Pancreas (tissue), 10 donors: ENCODE results near the gene FTO. TPM values are rescaled to one million over a fixed set of nuclear protein-coding genes. Genes with fewer than 3 reads are reported as not detected.

ENCODE experiments used
- ATAC-seq, 4 donors: fragments of 200-7000 bp; cut with Tn5 transposase; one replicate each; pipeline versions ENCODE4 v1.8.0 to v1.9.1; 2020; ENCODE audit warnings: mild to moderate bottlenecking in 4 of 4, moderate library complexity in 4 of 4
- DNase-seq, 6 donors: peaks; one replicate each; pipeline ENCODE4 v3.0.0-alpha.2; 2020
- FAIRE-seq: peaks from 2 replicates; lab custom pipeline; 2012; peaks lifted over from hg19 to GRCh38; lab: Jason Lieb, UNC
- H3K27ac ChIP-seq, 4 donors: fragments of 200-600 bp; sonication (generic); 1 replicate in 3 of 4; 2 replicates in 1 of 4; pipeline versions ENCODE4 v1.5.0 to v1.8.0; 2020
- H3K27me3 ChIP-seq, 4 donors: fragments of 200-600 bp; one replicate each; pipeline ENCODE4 v1.8.0; 2021
- H3K36me3 ChIP-seq, 3 donors: fragments of 200-600 bp; sonication (generic) in 1 of 3; one replicate each; pipeline versions ENCODE4 v1.5.0 to v1.8.0; 2020 to 2021
- H3K4me1 ChIP-seq, 3 donors: fragments of 200-600 bp; one replicate each; pipeline ENCODE4 v1.8.0; 2021
- H3K4me3 ChIP-seq, 4 donors: fragments of 200-600 bp; sonication (generic) in 2 of 4; one replicate each; pipeline versions ENCODE4 v1.5.0 to v1.8.0; 2020 to 2021
- H3K9me3 ChIP-seq, 4 donors: fragments of 200-600 bp; one replicate each; pipeline ENCODE4 v1.8.0; 2021
- WGBS, 2 donors: extraction: QIAGEN DNeasy Blood & Tissue Kit; methylation state at CpG; one replicate each; pipeline ENCODE4 v1.1.7; 2013; 5-methylcytosine and 5-hydroxymethylcytosine counted together
- intact Hi-C, 3 donors: fragments of 100-400 bp; cut with DNase I; formaldehyde crosslinking; loops; one replicate each; pipeline versions ENCODE4 v1.11.1 to v1.14.2; 2022
- polyA plus RNA-seq, 2 donors: library from polyadenylated mRNA; stranded (reverse); fragments of 200-250 nt; gene quantifications; one replicate each; pipeline ENCODE4 v1.2.3, GENCODE V29; 2013
- total RNA-seq, 6 donors: library from RNA; stranded (reverse); fragmentation: NEBNext Ultra II Directional in 4 of 6; extraction: Animal tissue kit (Norgen Biotek cat#: 25700) in 4 of 6; gene quantifications; one replicate each; pipeline versions ENCODE4 v1.2.1 to v1.2.4, GENCODE V29; 2021 to 2023
- TF ChIP-seq, protein P1 (sequence below), 4 donors: fragments of 200-600 bp; sonication (generic) in 3 of 4; IDR thresholded peaks; one replicate each; pipeline versions ENCODE4 v1.5.0 to v1.8.0; 2021; ENCODE audit warnings: antibody characterized with exemption in 4 of 4
- donor health status: healthy with polysubstance abuse.
- donor health status: DM: no; HTN: no; CAD: no; lungs with moderate emphysema.
- donor health status: DM: no; HTN: no; CAD: no.
- donor health status: control.
- donor health status: control.
- donor health status: Bipolar disorder and iron deficiency.
- donor health status: DM: yes; HTN: yes; CAD: no.
- donor health status: DM: no; HTN: no; CAD: no.
- donor health status: DM: no; HTN: no; CAD: no.
- donor health status: DM: yes; HTN: yes; CAD: no.

Gene FTO
- total and polyA plus RNA-seq, 8 donors: 7.6 to 45.0 (median 31.7) TPM

DNA sequence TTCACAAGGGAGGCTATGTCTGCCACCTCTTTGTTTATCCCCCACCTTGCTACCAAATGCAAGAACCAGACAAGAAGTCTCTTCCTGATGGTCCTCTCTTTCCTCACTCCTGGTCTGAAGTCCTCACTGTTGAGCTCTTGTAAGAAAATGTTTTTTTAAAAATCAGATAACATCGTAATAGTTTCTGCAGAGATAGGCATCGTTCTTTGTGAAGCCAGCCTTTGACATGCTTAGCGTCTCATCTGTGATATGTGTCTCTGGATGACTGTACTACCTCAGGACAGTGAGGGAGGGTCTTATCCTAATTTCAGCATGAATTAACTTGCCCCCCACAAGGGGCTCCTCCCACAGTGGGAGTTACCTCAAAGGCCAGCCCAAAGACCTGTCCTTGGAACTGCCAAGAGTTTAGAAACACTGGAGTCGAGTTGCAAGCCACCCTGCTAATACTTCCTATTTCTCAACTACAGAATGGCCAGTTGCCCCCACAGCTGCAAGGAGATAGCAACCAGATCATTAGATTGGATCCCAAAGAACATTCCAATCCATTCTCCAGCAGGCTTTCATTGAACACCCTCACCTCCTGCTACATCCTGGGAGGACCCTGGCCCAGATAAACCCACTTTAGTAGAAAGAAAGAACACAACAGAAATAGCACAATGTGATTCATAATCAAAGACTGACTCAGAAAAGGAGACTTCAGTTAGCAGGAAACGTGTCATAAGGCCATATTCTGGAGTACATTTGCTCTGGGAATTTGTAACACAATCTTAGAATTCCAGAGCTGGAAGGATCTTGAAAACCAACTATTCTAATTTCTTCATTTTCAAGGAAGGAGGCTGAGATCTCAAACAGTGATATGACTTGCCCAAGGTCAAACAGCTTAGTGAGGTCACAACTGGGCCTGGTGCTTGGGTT, 431.7 kb downstream of the FTO start:
- TF ChIP-seq, protein P1, sequence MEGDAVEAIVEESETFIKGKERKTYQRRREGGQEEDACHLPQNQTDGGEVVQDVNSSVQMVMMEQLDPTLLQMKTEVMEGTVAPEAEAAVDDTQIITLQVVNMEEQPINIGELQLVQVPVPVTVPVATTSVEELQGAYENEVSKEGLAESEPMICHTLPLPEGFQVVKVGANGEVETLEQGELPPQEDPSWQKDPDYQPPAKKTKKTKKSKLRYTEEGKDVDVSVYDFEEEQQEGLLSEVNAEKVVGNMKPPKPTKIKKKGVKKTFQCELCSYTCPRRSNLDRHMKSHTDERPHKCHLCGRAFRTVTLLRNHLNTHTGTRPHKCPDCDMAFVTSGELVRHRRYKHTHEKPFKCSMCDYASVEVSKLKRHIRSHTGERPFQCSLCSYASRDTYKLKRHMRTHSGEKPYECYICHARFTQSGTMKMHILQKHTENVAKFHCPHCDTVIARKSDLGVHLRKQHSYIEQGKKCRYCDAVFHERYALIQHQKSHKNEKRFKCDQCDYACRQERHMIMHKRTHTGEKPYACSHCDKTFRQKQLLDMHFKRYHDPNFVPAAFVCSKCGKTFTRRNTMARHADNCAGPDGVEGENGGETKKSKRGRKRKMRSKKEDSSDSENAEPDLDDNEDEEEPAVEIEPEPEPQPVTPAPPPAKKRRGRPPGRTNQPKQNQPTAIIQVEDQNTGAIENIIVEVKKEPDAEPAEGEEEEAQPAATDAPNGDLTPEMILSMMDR (IDR thresholded peaks at IDR 0.05): no peak
- intact Hi-C loops: no loop called here
- Histone ChIP-seq H3K27me3 (no peaks in the 10 kb centered on the region), H3K9me3 (no peaks in the 10 kb centered on the region), H3K36me3 (no peaks in the 10 kb centered on the region), H3K4me1 (no peaks in the 10 kb centered on the region), H3K4me3 (no peak overlapping the region), H3K27ac (no peak overlapping the region)
- WGBS, 2 donors: 79 to 84% methylated on average over 5 of the region's 5 CpGs
- no peak for ATAC-seq
- no peak for FAIRE-seq
- no peak for DNase-seq

DNA sequence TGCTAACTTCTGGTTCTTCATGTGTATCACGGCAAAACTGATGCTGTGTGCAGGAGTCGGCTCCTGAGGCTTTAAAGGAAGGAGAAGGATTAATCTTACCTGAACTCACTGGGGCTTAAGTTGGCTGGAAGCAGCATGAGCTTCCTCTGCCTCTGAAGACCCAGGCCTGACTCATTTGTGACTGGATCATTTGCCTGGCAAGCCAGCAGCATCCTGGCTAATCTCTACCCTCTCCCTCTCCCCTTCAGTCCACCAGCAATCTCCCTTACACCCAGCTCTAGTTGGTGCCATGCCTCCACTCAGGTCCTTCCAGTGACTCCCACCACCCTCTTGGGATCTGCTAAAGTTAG, 432.3 kb downstream of the FTO start:
- ATAC-seq (no peak), FAIRE-seq (no peak), DNase-seq (no peak)
- Histone ChIP-seq H3K27ac (no peak overlapping the region), H3K27me3 (no peaks in the 10 kb centered on the region), H3K9me3 (no peaks in the 10 kb centered on the region), H3K4me1 (no peaks in the 10 kb centered on the region), H3K4me3 (no peak overlapping the region), H3K36me3 (no peaks in the 10 kb centered on the region)
- intact Hi-C loops: no loop called here
- whole genome bisulfite sequencing, 2 donors: 88 to 89% methylated on average over 2 of the region's 2 CpGs
- TF ChIP-seq, protein P1 (IDR thresholded peaks at IDR 0.05): no peak

GRCh38 chr16:54140057-54140787, 436.3 kb downstream of the FTO start:
- intact Hi-C loops: no loop called here
- no peaks in the 10 kb centered on the region for H3K4me1 ChIP-seq
- DNase-seq (no peak), FAIRE-seq (no peak), ATAC-seq (peak in 2 of 4 donors; percentile 38 to 57)
- TF ChIP-seq, protein P1 (IDR thresholded peaks at IDR 0.05): no peak
- no peak overlapping the region for H3K4me3 ChIP-seq
- H3K27ac ChIP-seq: no peak overlapping the region
- H3K9me3 ChIP-seq: no peaks in the 10 kb centered on the region
- H3K27me3 ChIP-seq: no peaks in the 10 kb centered on the region
- H3K36me3 ChIP-seq: no peaks in the 10 kb centered on the region
- 70 to 77% methylated on average over 4 of the region's 4 CpGs for WGBS, 2 donors

DNA sequence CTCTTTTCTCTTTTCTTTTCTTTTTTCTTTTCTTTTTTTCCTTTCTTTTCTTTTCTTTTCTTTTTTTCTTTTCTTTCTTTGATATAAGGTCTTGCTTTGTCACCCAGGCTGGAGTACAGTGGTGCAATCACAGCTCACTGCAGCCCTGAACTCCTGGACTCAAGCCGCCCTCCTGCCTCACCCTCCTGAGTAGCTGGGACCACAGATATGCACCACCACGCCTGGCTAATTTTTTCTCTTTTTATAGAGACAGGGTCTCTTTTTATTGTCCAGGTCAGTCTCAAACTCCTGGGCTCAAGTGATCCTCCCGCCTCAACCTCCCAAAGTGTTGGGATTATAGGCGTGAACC, 436.8 kb downstream of the FTO start:
- intact Hi-C loops: no loop called here
- no peaks in the 10 kb centered on the region for H3K4me1 ChIP-seq

More for the DNA sequence above, 436.8 kb downstream of the FTO start:
- DNase-seq (no peak), ATAC-seq (no peak), FAIRE-seq (no peak)
- TF ChIP-seq, protein P1 (IDR thresholded peaks at IDR 0.05): no peak
- H3K36me3 ChIP-seq: no peaks in the 10 kb centered on the region
- 88 to 91% methylated on average over 4 of the region's 4 CpGs for WGBS, 2 donors
- H3K27me3 ChIP-seq: no peaks in the 10 kb centered on the region
- H3K4me3 ChIP-seq: no peak overlapping the region
- no peaks in the 10 kb centered on the region for H3K9me3 ChIP-seq
- no peak overlapping the region for H3K27ac ChIP-seq
